ENCODE measurements around the gene RBBP4. TPM values are rescaled to one million over a fixed set of nuclear protein-coding genes. Genes with fewer than 3 reads are reported as not detected.

Gene RBBP4
- total and polyA plus RNA-seq, 3 donors from 2014 or later, result 289 to 344 (median 296) TPM

- no peak overlapping the region for H3K4me3 ChIP-seq
- H3K27ac ChIP-seq, result no peak overlapping the region
- WGBS, 2 donors, result 74 to 90% methylated on average over 2 of the region's 2 CpGs
- H3K9me3 ChIP-seq, result no peaks in the 10 kb centered on the region
- H3K27me3 ChIP-seq, result no peaks in the 10 kb centered on the region
- intact Hi-C loops (cut with DNase I; ENCODE audit: low total_unique reads), result no loop called here
- no peaks in the 10 kb centered on the region for H3K4me1 ChIP-seq
- TF ChIP-seq POLR2A (IDR thresholded peaks at IDR 0.05), result no peak
- no peak for TF ChIP-seq CTCF (IDR thresholded peaks at IDR 0.05)
- no peak for DNase-seq
- H3K36me3 ChIP-seq (ENCODE audit: low read depth, missing control alignments), result no peaks in the 10 kb centered on the region
These were observed 67.0 kb downstream of the RBBP4 start for GRCh38 chr1:32718036-32718435.

- no peaks in the 10 kb centered on the region for H3K4me1 ChIP-seq
- intact Hi-C loops (cut with DNase I; ENCODE audit: low total_unique reads), result no loop called here
- no peaks in the 10 kb centered on the region for H3K36me3 ChIP-seq (ENCODE audit: low read depth, missing control alignments)
- no peak for DNase-seq
- no peaks in the 10 kb centered on the region for H3K27me3 ChIP-seq
- H3K27ac ChIP-seq, result no peak overlapping the region
- H3K4me3 ChIP-seq, result no peak overlapping the region
- WGBS, 2 donors, result 100% methylated on average over 1 of the region's 1 CpG; no CpG with 5 or more reads in 1 of the 2 donors
- no peaks in the 10 kb centered on the region for H3K9me3 ChIP-seq
- no peak for TF ChIP-seq POLR2A (IDR thresholded peaks at IDR 0.05)
- TF ChIP-seq CTCF (IDR thresholded peaks at IDR 0.05), result no peak
These were observed 67.5 kb downstream of the RBBP4 start for GRCh38 chr1:32718527-32718926.

GRCh38 chr1:32719681-32720275 is 68.8 kb downstream of the RBBP4 start:
- no peak for TF ChIP-seq POLR2A (IDR thresholded peaks at IDR 0.05)
- TF ChIP-seq CTCF (IDR thresholded peaks at IDR 0.05), result no peak
- WGBS, 2 donors, result 65 to 92% methylated on average over 2 to 4 of the region's 4 CpGs
- Histone ChIP-seq H3K27ac (no peak overlapping the region), H3K27me3 (no peaks in the 10 kb centered on the region), H3K9me3 (no peaks in the 10 kb centered on the region), H3K4me1 (peaks cover 3% of the 10 kb centered on the region), H3K36me3 (ENCODE audit: low read depth, missing control alignments) (no peaks in the 10 kb centered on the region), H3K4me3 (no peak overlapping the region)
- intact Hi-C loops (cut with DNase I; ENCODE audit: low total_unique reads), result no loop called here
- DNase-seq, result no peak

- Histone ChIP-seq H3K4me1 (peaks cover 22% of the 10 kb centered on the region), H3K4me3 (no peak overlapping the region), H3K27me3 (no peaks in the 10 kb centered on the region), H3K27ac (no peak overlapping the region), H3K36me3 (ENCODE audit: low read depth, missing control alignments) (no peaks in the 10 kb centered on the region), H3K9me3 (no peaks in the 10 kb centered on the region)
- intact Hi-C loops (cut with DNase I; ENCODE audit: low total_unique reads), result no loop called here
- TF ChIP-seq POLR2A (IDR thresholded peaks at IDR 0.05) (no peak), CTCF (IDR thresholded peaks at IDR 0.05) (no peak)
- DNase-seq, result no peak
- WGBS, 2 donors, result 76 to 79% methylated on average over 11 to 14 of the region's 14 CpGs
These were observed 73.9 kb downstream of the RBBP4 start for GRCh38 chr1:32724678-32725614.
